Peyer's patch (tissue), 4 donors: ENCODE results near the gene PLCL1.

ENCODE experiments used
- POLR2A ChIP-seq, 2 donors: fragments of 450-650 bp; IDR thresholded peaks; one replicate each; pipeline ENCODE4 v1.5.1; 2017; ENCODE audit warnings: antibody characterized with exemption in 2 of 2, mild to moderate bottlenecking in 2 of 2, moderate library complexity in 2 of 2
- TF ChIP-seq, protein P1 (sequence below), 6 experiments: fragments of 450-650 bp in 4 of 6; fragments of 200-600 bp in 2 of 6; sonication (generic) in 1 of 6; IDR thresholded peaks; one replicate each; pipeline ENCODE4 v1.5.1; 2017 to 2019; ENCODE audit warnings: antibody characterized with exemption in 6 of 6, mild to moderate bottlenecking in 3 of 6, moderate library complexity in 1 of 6

GRCh38 chr2:197847651-197848401, 43.4 kb downstream of the PLCL1 start:
- TF ChIP-seq, protein P1, sequence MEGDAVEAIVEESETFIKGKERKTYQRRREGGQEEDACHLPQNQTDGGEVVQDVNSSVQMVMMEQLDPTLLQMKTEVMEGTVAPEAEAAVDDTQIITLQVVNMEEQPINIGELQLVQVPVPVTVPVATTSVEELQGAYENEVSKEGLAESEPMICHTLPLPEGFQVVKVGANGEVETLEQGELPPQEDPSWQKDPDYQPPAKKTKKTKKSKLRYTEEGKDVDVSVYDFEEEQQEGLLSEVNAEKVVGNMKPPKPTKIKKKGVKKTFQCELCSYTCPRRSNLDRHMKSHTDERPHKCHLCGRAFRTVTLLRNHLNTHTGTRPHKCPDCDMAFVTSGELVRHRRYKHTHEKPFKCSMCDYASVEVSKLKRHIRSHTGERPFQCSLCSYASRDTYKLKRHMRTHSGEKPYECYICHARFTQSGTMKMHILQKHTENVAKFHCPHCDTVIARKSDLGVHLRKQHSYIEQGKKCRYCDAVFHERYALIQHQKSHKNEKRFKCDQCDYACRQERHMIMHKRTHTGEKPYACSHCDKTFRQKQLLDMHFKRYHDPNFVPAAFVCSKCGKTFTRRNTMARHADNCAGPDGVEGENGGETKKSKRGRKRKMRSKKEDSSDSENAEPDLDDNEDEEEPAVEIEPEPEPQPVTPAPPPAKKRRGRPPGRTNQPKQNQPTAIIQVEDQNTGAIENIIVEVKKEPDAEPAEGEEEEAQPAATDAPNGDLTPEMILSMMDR (IDR thresholded peaks at IDR 0.05): no peak
- no peak for TF ChIP-seq POLR2A (IDR thresholded peaks at IDR 0.05)
